ENCODE measurements around the gene TEF. TPM values are rescaled to one million over a fixed set of nuclear protein-coding genes. Genes with fewer than 3 reads are reported as not detected.

Gene TEF
- total and polyA plus RNA-seq, 2 experiments from 2014 or later = 2.3 to 7.2 TPM

DNA sequence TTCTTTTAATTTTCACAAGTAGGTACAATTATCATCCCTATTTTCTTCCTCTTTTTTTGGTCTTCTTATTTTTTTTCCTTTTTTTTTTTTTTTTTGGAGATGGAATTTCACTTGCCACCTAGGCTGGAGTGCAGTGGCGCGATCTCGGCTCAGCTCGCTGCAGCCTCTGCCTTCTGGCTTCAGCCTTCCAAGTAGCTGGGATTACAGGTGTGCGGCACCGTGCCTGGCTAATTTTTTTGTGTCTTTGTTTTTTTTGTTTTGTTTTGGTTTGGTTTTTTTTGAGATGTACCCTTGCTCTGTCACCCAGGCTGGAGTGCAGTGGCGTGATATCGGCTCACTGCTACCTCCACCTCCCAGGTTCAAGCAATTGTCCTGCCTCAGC, 48.2 kb downstream of the TEF start:
- H3K4me3 ChIP-seq = no peak overlapping the region
- H3K27ac ChIP-seq (ENCODE audit: low read depth) = no peak overlapping the region
- no peak overlapping the region for H2AFZ ChIP-seq
- peaks cover under 1% of the 10 kb centered on the region; the same call in 1 of the 2 replicates for H3K36me3 ChIP-seq (ENCODE audit: insufficient read depth)
- no peaks in the 10 kb centered on the region; the same call in 2 of the 3 replicates for H3K9me3 Mint-ChIP-seq
- peaks cover 12% of the 10 kb centered on the region; the same call in 1 of the 2 replicates for H3F3A ChIP-seq (replicated peaks; ENCODE audit: low read depth)
- H3K9me2 ChIP-seq (ENCODE audit: insufficient read depth) = no peaks in the 10 kb centered on the region
- peaks cover 3% of the 10 kb centered on the region for H3K4me1 Mint-ChIP-seq
- no peak overlapping the region for H3K27ac Mint-ChIP-seq
- no peaks in the 10 kb centered on the region for H3K4me1 ChIP-seq (ENCODE audit: insufficient read depth)
- DNase-seq (ENCODE audit: low spot score) (no peak), ATAC-seq (no peak)
- no peak overlapping the region; the same call in 2 of the 3 replicates for H3K4me3 Mint-ChIP-seq
- H3K36me3 Mint-ChIP-seq (ENCODE audit: low read depth) = peaks cover 26% of the 10 kb centered on the region
- H4K20me1 ChIP-seq (replicated peaks; ENCODE audit: insufficient read depth) = peaks cover 14% of the 10 kb centered on the region
- no peak overlapping the region for H3K4me2 ChIP-seq
- H3K79me2 ChIP-seq (replicated peaks; ENCODE audit: insufficient read depth) = no peaks in the 10 kb centered on the region
- no peak for TF ChIP-seq ZNF114 (CRISPR knock-in tag; IDR thresholded peaks at IDR 0.05)
- no peak for TF ChIP-seq ZNF331 (CRISPR knock-in tag; IDR thresholded peaks at IDR 0.05; ENCODE audit: low read depth)
- TF ChIP-seq, protein P1, sequence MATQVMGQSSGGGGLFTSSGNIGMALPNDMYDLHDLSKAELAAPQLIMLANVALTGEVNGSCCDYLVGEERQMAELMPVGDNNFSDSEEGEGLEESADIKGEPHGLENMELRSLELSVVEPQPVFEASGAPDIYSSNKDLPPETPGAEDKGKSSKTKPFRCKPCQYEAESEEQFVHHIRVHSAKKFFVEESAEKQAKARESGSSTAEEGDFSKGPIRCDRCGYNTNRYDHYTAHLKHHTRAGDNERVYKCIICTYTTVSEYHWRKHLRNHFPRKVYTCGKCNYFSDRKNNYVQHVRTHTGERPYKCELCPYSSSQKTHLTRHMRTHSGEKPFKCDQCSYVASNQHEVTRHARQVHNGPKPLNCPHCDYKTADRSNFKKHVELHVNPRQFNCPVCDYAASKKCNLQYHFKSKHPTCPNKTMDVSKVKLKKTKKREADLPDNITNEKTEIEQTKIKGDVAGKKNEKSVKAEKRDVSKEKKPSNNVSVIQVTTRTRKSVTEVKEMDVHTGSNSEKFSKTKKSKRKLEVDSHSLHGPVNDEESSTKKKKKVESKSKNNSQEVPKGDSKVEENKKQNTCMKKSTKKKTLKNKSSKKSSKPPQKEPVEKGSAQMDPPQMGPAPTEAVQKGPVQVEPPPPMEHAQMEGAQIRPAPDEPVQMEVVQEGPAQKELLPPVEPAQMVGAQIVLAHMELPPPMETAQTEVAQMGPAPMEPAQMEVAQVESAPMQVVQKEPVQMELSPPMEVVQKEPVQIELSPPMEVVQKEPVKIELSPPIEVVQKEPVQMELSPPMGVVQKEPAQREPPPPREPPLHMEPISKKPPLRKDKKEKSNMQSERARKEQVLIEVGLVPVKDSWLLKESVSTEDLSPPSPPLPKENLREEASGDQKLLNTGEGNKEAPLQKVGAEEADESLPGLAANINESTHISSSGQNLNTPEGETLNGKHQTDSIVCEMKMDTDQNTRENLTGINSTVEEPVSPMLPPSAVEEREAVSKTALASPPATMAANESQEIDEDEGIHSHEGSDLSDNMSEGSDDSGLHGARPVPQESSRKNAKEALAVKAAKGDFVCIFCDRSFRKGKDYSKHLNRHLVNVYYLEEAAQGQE (IDR thresholded peaks at IDR 0.05; ENCODE audit: unreplicated experiment) = no peak
- TF ChIP-seq, protein P2, sequence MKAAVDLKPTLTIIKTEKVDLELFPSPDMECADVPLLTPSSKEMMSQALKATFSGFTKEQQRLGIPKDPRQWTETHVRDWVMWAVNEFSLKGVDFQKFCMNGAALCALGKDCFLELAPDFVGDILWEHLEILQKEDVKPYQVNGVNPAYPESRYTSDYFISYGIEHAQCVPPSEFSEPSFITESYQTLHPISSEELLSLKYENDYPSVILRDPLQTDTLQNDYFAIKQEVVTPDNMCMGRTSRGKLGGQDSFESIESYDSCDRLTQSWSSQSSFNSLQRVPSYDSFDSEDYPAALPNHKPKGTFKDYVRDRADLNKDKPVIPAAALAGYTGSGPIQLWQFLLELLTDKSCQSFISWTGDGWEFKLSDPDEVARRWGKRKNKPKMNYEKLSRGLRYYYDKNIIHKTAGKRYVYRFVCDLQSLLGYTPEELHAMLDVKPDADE (IDR thresholded peaks at IDR 0.05) = no peak
- TF ChIP-seq, protein P3, sequence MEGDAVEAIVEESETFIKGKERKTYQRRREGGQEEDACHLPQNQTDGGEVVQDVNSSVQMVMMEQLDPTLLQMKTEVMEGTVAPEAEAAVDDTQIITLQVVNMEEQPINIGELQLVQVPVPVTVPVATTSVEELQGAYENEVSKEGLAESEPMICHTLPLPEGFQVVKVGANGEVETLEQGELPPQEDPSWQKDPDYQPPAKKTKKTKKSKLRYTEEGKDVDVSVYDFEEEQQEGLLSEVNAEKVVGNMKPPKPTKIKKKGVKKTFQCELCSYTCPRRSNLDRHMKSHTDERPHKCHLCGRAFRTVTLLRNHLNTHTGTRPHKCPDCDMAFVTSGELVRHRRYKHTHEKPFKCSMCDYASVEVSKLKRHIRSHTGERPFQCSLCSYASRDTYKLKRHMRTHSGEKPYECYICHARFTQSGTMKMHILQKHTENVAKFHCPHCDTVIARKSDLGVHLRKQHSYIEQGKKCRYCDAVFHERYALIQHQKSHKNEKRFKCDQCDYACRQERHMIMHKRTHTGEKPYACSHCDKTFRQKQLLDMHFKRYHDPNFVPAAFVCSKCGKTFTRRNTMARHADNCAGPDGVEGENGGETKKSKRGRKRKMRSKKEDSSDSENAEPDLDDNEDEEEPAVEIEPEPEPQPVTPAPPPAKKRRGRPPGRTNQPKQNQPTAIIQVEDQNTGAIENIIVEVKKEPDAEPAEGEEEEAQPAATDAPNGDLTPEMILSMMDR (conservative IDR thresholded peaks at IDR 0.05; ENCODE audit: low read depth in 2 of 2) = no peak
- peaks cover 11% of the 10 kb centered on the region for H3K27me3 Mint-ChIP-seq (ENCODE audit: insufficient read depth, low read depth, poor library complexity)
- H3K27me3 ChIP-seq (ENCODE audit: insufficient read depth) = no peaks in the 10 kb centered on the region

DNA sequence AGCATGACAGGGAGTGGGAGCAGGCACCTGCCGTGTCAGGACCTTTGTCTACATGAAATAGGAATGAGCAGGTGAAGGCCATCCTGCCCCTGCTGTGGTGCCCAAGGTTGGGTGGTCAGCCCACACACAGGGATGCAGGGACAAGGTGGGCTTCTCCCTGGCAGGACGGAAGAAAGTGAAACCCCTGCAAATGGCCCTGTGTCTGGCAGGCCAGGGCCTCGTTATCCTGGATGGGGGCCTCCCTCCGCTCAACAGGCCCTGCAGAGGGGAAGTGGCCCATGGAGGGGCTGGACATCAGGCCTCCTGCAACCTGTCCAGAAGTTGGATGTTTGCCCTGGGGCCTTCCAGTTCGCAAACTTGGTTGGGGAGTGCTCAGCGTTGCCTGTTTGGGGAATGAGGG, 49.9 kb downstream of the TEF start:
- H3F3A ChIP-seq (replicated peaks; ENCODE audit: low read depth) = peaks cover 20% of the 10 kb centered on the region; the same call in 1 of the 2 replicates
- no peak overlapping the region for H2AFZ ChIP-seq
- ATAC-seq (no peak), DNase-seq (ENCODE audit: low spot score) (no peak)
- H3K4me3 ChIP-seq = no peak overlapping the region
- H3K79me2 ChIP-seq (replicated peaks; ENCODE audit: insufficient read depth) = peaks cover 17% of the 10 kb centered on the region
- H3K27ac ChIP-seq (ENCODE audit: low read depth) = 0 out of 2 replicates have a peak overlapping the region, but pooled peaks have one; percentile 45
- no peak overlapping the region for H3K4me2 ChIP-seq
- Mint-ChIP-seq H3K4me3 (no peak overlapping the region), H3K27me3 (ENCODE audit: insufficient read depth, low read depth, poor library complexity) (peaks cover 8% of the 10 kb centered on the region), H3K9me3 (no peaks in the 10 kb centered on the region; the same call in 2 of the 3 replicates), H3K27ac (no peak overlapping the region), H3K4me1 (no peaks in the 10 kb centered on the region; the same call in 2 of the 3 replicates), H3K36me3 (ENCODE audit: low read depth) (peaks cover 38% of the 10 kb centered on the region)
- no peaks in the 10 kb centered on the region for H3K4me1 ChIP-seq (ENCODE audit: insufficient read depth)
- no peaks in the 10 kb centered on the region for H3K27me3 ChIP-seq (ENCODE audit: insufficient read depth)
- peaks cover 18% of the 10 kb centered on the region for H3K36me3 ChIP-seq (ENCODE audit: insufficient read depth)
- H4K20me1 ChIP-seq (replicated peaks; ENCODE audit: insufficient read depth) = peaks cover 18% of the 10 kb centered on the region
- no peaks in the 10 kb centered on the region for H3K9me2 ChIP-seq (ENCODE audit: insufficient read depth)
- TF ChIP-seq, protein P1 (IDR thresholded peaks at IDR 0.05; ENCODE audit: unreplicated experiment) = no peak
- no peak for TF ChIP-seq EZH2 (IDR thresholded peaks at IDR 0.05; ENCODE audit: low read depth, unreplicated experiment)
- no peak for TF ChIP-seq ZNF331 (CRISPR knock-in tag; IDR thresholded peaks at IDR 0.05; ENCODE audit: low read depth)
- no peak for TF ChIP-seq EZH2phosphoT487 (IDR thresholded peaks at IDR 0.05; ENCODE audit: unreplicated experiment)
- TF ChIP-seq POLR2AphosphoS5 (IDR thresholded peaks at IDR 0.05; ENCODE audit: low read depth) = no peak
- TF ChIP-seq, protein P3 (conservative IDR thresholded peaks at IDR 0.05; ENCODE audit: low read depth in 2 of 2) = no peak
- no peak for TF ChIP-seq CREB1 (CRISPR knock-in tag; IDR thresholded peaks at IDR 0.05; ENCODE audit: low read depth)
- no peak for TF ChIP-seq NANOG (IDR thresholded peaks at IDR 0.05; ENCODE audit: borderline replicate concordance)
